CD4-positive, alpha-beta T cell treated with Interleukin-15 for 1 hour (primary cell): ENCODE data around the gene ZNF846.
"Not testable (repeated sequence)": the region's sequence is repeated elsewhere in the genome, so short reads cannot be mapped to it uniquely, and the experiment has no call there.

Experiments used
- DNase-seq: peaks from one replicate; pipeline ENCODE4 v3.0.0-alpha.2; 2020

Gene ZNF846

GRCh38 chr19:9768175-9769112 lies at the start of gene ZNF846:
Gene ZNF846, minus strand, starts transcription at chr19:9768738. Its CDS starts 3,788 bp downstream, at chr19:9764950.
- peak; percentile 94 for DNase-seq

- no peak for DNase-seq
Measured at GRCh38 chr19:9818175-9818733, 49.7 kb upstream of the ZNF846 start.

GRCh38 chr19:9811139-9811538 lies 42.6 kb upstream of the ZNF846 start:
- DNase-seq, result no peak

- peak; percentile 55 for DNase-seq
Measured at GRCh38 chr19:9808855-9809824, 40.6 kb upstream of the ZNF846 start.

- DNase-seq, result no peak
Measured at GRCh38 chr19:9806803-9807202, 38.3 kb upstream of the ZNF846 start.

- no peak for DNase-seq
Measured at GRCh38 chr19:9801976-9802375, 33.4 kb upstream of the ZNF846 start.

GRCh38 chr19:9799162-9799561 lies 30.6 kb upstream of the ZNF846 start:
- DNase-seq, result no peak

- no peak for DNase-seq
Measured at GRCh38 chr19:9797871-9798270, 29.3 kb upstream of the ZNF846 start.

GRCh38 chr19:9796113-9796773 lies 27.7 kb upstream of the ZNF846 start:
- DNase-seq, result peak; percentile 91

GRCh38 chr19:9793071-9793591 lies 24.6 kb upstream of the ZNF846 start:
- peak; percentile 74 for DNase-seq

GRCh38 chr19:9792206-9793070 lies 23.9 kb upstream of the ZNF846 start:
- peak; percentile 95 for DNase-seq

GRCh38 chr19:9791552-9792205 lies 23.1 kb upstream of the ZNF846 start:
- DNase-seq, result peak; percentile 97

GRCh38 chr19:9791073-9791367 lies 22.5 kb upstream of the ZNF846 start:
- DNase-seq, result not testable (repeated sequence)

- not testable (repeated sequence) for DNase-seq
Measured at GRCh38 chr19:9789579-9789978, 21.0 kb upstream of the ZNF846 start.

GRCh38 chr19:9789066-9789465 lies 20.5 kb upstream of the ZNF846 start:
- no peak for DNase-seq

GRCh38 chr19:9788604-9789003 lies 20.1 kb upstream of the ZNF846 start:
- DNase-seq, result not testable (repeated sequence)

- no peak for DNase-seq
Measured at GRCh38 chr19:9786819-9787218, 18.3 kb upstream of the ZNF846 start.

GRCh38 chr19:9786342-9786741 lies 17.8 kb upstream of the ZNF846 start:
- DNase-seq, result no peak

- DNase-seq, result peak; percentile 96
Measured at GRCh38 chr19:9785367-9786331, 17.1 kb upstream of the ZNF846 start.

GRCh38 chr19:9784163-9784496 lies 15.6 kb upstream of the ZNF846 start:
- not testable (repeated sequence) for DNase-seq
